Measurements from ENCODE around the gene SYNRG.
"Not testable (repeated sequence)": the region's sequence is repeated elsewhere in the genome, so short reads cannot be mapped to it uniquely, and the experiment has no call there.

The SYNRG gene

GRCh38 chr17:37541880-37542660 is 67.1 kb downstream of the SYNRG start:
- DNase-seq (ENCODE audit: low read depth, low spot score): peak; percentile 26

- no peak for DNase-seq (ENCODE audit: low read depth, low spot score)
Observed at GRCh38 chr17:37538981-37539659, 70.1 kb downstream of the SYNRG start.

GRCh38 chr17:37535906-37536305 is 73.3 kb downstream of the SYNRG start:
- DNase-seq (ENCODE audit: low read depth, low spot score): no peak

GRCh38 chr17:37532756-37533155 is 76.5 kb downstream of the SYNRG start:
- DNase-seq (ENCODE audit: low read depth, low spot score): no peak

- DNase-seq (ENCODE audit: low read depth, low spot score): peak; percentile 20
Observed at GRCh38 chr17:37530420-37530819, 78.8 kb downstream of the SYNRG start.

DNA sequence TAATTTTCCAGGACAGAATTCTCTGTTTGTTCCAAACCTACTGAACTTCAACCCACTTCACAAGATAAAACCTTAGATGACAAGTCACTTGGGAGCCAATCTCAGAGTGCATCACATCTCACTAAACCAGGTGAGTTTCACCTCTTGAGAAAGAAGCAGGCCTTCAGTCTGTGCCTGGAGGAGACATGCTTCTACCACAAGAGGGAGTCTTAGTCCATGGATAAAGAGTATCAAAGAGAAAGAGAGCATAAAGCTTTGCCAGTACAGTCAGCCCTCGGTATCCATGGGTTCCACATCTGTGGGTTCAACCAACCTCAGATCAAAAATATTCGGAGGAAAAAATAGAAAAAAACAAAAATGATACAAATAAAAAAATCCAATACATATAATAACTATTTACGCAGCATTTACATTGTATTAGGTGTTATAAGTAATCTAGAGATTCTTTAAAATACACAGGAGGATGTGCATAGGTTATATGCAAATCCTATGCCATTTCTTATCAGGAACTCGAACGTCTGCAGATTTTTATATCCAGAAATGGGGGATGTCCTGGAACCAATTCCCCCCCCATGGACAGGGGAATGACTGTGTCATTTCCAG is 81.9 kb downstream of the SYNRG start:
- peak; percentile 69 for DNase-seq (ENCODE audit: low read depth, low spot score)

- DNase-seq (ENCODE audit: low read depth, low spot score): no peak
Observed at GRCh38 chr17:37523715-37524219, 85.5 kb downstream of the SYNRG start.

GRCh38 chr17:37521821-37522220 is 87.4 kb downstream of the SYNRG start:
- DNase-seq (ENCODE audit: low read depth, low spot score): no peak

DNA sequence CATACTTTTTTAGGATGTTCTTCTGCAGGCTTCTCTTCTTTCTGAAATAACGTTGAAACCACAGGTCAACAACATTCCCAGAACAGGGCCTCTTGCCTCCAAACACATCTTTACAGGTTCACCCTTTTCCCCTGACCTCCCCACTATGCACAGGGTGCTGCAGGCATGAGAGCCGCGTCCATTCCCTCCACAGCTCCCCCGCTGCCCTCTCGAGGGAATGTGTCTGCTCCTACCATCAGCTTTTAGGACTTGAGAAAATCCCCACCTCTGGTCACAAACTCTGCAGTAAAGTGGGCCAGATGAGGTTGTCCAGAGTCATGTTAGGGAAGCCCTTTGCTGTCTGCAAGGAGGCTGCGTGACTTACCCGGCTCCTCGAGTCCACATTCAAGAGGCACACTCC is 89.0 kb downstream of the SYNRG start:
- no peak for DNase-seq (ENCODE audit: low read depth, low spot score)

DNA sequence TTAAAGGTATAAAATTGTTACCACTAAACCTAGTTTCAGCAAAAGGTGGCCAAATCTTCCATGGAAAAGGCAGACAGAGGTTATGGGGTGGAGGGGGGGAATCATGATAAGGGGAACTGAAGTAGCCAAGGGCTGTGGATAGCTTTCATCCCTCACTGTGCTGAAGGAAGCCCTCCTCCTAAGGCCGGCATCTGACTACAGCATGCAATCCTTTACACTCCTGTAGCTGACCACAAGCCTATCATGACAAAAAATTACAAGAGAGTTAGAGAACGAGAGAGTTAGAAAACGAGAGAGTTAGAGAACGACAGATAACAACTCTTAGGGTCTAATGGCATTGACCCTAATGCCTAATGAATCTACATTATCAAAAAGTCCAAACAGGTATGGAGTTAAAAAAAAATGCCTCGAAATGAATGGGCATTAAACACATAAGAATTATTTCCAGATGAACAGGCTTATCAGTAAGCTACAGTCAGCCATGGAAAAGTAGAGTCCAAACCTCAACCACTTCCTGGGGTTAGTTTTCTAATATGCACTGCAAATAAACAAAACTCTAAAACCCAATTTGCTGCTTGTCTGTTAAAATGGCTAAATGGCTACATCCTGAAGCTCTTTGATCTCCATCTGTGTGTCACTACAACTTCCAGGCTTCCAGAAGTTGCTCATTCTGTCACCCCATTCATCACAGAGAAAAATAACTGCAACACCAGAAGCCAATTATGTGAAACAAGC is 89.8 kb downstream of the SYNRG start:
- DNase-seq (ENCODE audit: low read depth, low spot score): peak; percentile 43

DNA sequence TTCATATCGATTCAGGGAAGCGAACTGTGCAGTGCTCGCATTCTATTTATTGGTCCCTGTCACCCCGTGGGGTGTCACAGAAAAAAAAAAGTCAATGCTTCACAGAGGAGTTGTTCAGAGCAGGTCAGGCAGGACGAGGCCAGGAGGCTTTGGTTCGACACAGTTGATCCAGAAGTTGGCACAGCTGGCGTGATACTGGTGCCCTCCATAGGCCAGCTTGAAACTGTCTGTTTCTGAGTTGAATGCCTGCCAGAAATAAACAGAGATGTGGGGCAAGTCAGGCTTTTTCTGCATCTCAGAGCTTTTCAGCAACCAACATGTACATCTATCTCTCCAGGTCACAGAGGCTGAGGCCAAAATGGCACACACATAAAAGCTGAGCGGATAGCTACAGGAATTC is 90.4 kb downstream of the SYNRG start:
- no peak for DNase-seq (ENCODE audit: low read depth, low spot score)

DNA sequence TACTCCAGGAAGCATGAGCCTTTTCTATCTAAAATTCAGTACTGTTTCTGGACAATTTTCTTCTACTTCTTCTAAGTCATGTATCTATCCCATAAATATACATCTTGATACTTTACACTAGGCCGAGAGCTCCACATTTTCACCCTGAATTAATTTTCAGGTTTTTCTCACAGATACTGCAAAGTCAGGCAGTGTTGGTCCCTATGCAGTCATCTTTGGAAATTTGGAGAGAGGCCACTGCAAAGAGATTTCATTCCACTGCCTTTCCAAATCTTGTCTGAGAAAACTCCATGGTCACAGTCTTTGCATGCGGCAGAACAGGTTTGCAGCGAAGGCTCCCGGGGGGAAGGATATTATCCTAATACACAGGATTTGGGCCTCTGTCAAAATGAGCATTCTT is 91.3 kb downstream of the SYNRG start:
- no peak for DNase-seq (ENCODE audit: low read depth, low spot score)

- DNase-seq (ENCODE audit: low read depth, low spot score): peak; percentile 71
Observed at GRCh38 chr17:37516127-37516571, 93.1 kb downstream of the SYNRG start.

GRCh38 chr17:37513711-37514110 is 95.5 kb downstream of the SYNRG start:
- DNase-seq (ENCODE audit: low read depth, low spot score): no peak

GRCh38 chr17:37512442-37513068 is 96.7 kb downstream of the SYNRG start:
- no peak for DNase-seq (ENCODE audit: low read depth, low spot score)

GRCh38 chr17:37511642-37512041 is 97.6 kb downstream of the SYNRG start:
- not testable (repeated sequence) for DNase-seq (ENCODE audit: low read depth, low spot score)

- DNase-seq (ENCODE audit: low read depth, low spot score): no peak
Observed at GRCh38 chr17:37510056-37510455, 99.2 kb downstream of the SYNRG start.

DNA sequence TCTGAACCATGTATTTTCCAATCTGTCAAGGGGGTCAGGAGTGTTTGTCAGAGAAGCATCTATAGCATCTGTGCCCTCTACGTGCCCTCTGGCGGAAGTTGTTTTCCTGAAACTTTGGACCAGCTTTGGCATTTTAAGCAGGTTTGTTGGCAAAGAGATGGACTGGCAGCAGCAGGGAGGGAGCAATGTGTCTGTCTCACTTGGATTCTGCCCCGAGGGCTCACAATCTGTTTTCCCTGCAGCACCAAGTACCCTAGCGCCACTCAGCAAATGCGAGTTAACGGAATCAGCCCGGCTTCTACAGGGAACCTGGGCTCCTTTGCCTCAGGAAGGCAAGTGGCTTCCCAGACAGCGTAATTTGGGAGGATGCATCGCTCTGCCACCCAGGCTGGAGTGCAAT is 102.1 kb downstream of the SYNRG start:
- peak; percentile 27 for DNase-seq (ENCODE audit: low read depth, low spot score)

GRCh38 chr17:37506678-37507077 is 102.5 kb downstream of the SYNRG start:
- peak; percentile 49 for DNase-seq (ENCODE audit: low read depth, low spot score)

- no peak for DNase-seq (ENCODE audit: low read depth, low spot score)
Observed at GRCh38 chr17:37505333-37505732, 103.9 kb downstream of the SYNRG start.

GRCh38 chr17:37503148-37503547 is 106.1 kb downstream of the SYNRG start:
- DNase-seq (ENCODE audit: low read depth, low spot score): no peak

Data from astrocyte of the hippocampus (primary cell).